AG04449 (cell line): ENCODE results near the gene CYP39A1.

Experiments used
- CTCF ChIA-PET: fragments of 350-600 bp; formaldehyde crosslinking; extraction: SDS; loops from one replicate; lab custom pipeline; 2021; ENCODE audit warnings: antibody characterized with exemption; lab: Yijun Ruan, JAX
- POLR2A ChIA-PET: fragments of 400-600, 350-600 bp; formaldehyde crosslinking; extraction: SDS; loops from one replicate; lab custom pipeline; 2020; ENCODE audit warnings: antibody characterized with exemption, inconsistent platforms; lab: Yijun Ruan, JAX
- DNase-seq: peaks from one replicate; pipeline ENCODE4 v3.0.0-alpha.2; 2010; ENCODE audit warnings: low read depth, low spot score
- H3K4me3 ChIP-seq: 2 replicates; pipeline ENCODE4 v1.5.1; 2011; ENCODE audit warnings: low read depth, mild to moderate bottlenecking, control low read depth, low read length
- CTCF ChIP-seq: IDR thresholded peaks from one replicate; pipeline ENCODE4 v1.5.1; 2011; ENCODE audit warnings: mild to moderate bottlenecking, moderate library complexity, low read length, control low read depth, inconsistent platforms; ENCODE audit not compliant: insufficient read depth; ENCODE audit errors: missing control alignments

The CYP39A1 gene

GRCh38 chr6:46504242-46504641 lies 148.4 kb downstream of the CYP39A1 start:
- CTCF ChIA-PET: no interaction called here
- no peak for DNase-seq
- POLR2A ChIA-PET: no interaction called here
- no peak overlapping the region for H3K4me3 ChIP-seq
- TF ChIP-seq CTCF: no peak

- ChIA-PET CTCF (interaction anchor here (0.7 kb wide), 1 partner anchor 13 kb away, joined by 3 read pairs; no protein-coding TSS in a partner anchor), POLR2A (no interaction called here)
- TF ChIP-seq CTCF: no peak
- DNase-seq: no peak
- H3K4me3 ChIP-seq: no peak overlapping the region
Observed at GRCh38 chr6:46502486-46503119, 150.0 kb downstream of the CYP39A1 start.

GRCh38 chr6:46501136-46502089 lies 151.2 kb downstream of the CYP39A1 start:
- H3K4me3 ChIP-seq: no peak overlapping the region
- ChIA-PET CTCF (no interaction called here), POLR2A (no interaction called here)
- no peak for TF ChIP-seq CTCF
- no peak for DNase-seq

- ChIA-PET POLR2A (no interaction called here), CTCF (no interaction called here)
- no peak for TF ChIP-seq CTCF
- DNase-seq: no peak
- no peak overlapping the region for H3K4me3 ChIP-seq
Observed at GRCh38 chr6:46500382-46500781, 152.2 kb downstream of the CYP39A1 start.
